Endothelial cell of umbilical vein (primary cell): ENCODE measurements around the gene IL17REL.

Experiments used
- EZH2 ChIP-seq: IDR thresholded peaks from 2 replicates; pipeline ENCODE4 v1.6.1; 2012; ENCODE audit warnings: borderline replicate concordance, low read depth, mild to moderate bottlenecking, moderate library complexity, low read length, inconsistent platforms; ENCODE audit not compliant: severe bottlenecking
- FOS ChIP-seq: IDR thresholded peaks from 2 replicates; pipeline ENCODE4 v1.6.1; 2011; ENCODE audit warnings: mild to moderate bottlenecking, low read length, moderate library complexity, borderline replicate concordance; ENCODE audit not compliant: insufficient read depth
- POLR2A ChIP-seq: IDR thresholded peaks from 2 replicates; pipeline ENCODE4 v1.6.1; 2012; ENCODE audit warnings: low read depth, mild to moderate bottlenecking, control low read depth, low read length
- POLR2AphosphoS5 ChIP-seq: IDR thresholded peaks from 2 replicates; pipeline ENCODE4 v1.6.1; 2012; ENCODE audit warnings: low read depth, mild to moderate bottlenecking, control low read depth, low read length, moderate library complexity; ENCODE audit not compliant: insufficient read depth
- TF ChIP-seq, protein P1 (sequence below), 2 donors: IDR thresholded peaks; 1 replicate in 1 of 2; 2 replicates in 1 of 2; pipeline ENCODE4 v1.5.1; 2011; ENCODE audit warnings: low read length in 2 of 2, mild to moderate bottlenecking in 2 of 2, moderate library complexity in 2 of 2, control low read depth in 1 of 2, inconsistent platforms in 1 of 2, low read depth in 1 of 2; ENCODE audit not compliant: insufficient read depth in 1 of 2; ENCODE audit errors: extremely low read depth in 1 of 2

DNA sequence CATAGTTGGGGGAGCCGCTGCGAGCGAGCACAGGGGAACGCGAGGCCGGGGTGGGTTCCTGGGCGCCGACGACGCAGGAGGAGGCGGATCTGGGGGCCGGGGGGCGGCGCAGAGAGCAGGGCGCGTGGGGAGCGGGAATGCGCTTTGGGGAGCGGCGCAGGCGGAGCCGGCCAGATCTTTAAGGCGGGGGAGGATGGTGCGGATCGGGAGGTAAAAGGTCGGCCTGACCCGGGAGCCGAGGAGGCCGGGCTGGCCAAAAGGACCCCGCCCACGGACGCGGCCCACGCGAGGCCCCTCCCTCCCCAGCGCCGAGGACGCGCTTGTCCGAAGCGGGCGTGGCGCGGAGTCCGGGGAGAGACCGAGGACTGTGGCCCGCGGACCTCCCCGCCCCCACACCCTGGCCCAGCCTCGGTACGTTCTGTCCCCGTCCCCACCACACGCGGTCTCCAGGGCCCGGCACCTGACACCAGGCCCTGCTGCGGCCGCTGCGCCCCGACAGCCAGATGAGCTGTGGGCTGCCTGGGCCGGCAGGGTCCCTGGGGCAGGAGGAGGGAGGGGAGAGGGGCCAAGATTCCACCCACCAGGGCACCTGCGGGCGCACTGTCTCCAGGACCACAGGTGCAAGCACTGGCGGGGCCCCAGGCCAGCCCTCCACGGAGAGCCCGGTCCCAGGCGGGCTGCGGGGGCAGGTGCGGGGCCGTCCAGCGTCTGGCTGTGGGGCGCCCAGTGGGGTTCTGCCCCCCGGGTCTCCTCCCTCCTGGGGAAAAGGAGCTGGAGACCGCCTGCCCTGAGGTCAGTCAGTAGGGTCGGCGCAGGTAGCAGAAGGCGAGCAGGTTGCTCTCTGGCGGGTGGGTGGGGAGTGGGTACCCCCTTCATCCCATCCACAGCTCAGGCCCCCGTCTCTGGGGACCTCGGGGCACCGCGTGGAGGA lies 41.1 kb downstream of the IL17REL start:
- TF ChIP-seq FOS: no peak
- TF ChIP-seq, protein P1, sequence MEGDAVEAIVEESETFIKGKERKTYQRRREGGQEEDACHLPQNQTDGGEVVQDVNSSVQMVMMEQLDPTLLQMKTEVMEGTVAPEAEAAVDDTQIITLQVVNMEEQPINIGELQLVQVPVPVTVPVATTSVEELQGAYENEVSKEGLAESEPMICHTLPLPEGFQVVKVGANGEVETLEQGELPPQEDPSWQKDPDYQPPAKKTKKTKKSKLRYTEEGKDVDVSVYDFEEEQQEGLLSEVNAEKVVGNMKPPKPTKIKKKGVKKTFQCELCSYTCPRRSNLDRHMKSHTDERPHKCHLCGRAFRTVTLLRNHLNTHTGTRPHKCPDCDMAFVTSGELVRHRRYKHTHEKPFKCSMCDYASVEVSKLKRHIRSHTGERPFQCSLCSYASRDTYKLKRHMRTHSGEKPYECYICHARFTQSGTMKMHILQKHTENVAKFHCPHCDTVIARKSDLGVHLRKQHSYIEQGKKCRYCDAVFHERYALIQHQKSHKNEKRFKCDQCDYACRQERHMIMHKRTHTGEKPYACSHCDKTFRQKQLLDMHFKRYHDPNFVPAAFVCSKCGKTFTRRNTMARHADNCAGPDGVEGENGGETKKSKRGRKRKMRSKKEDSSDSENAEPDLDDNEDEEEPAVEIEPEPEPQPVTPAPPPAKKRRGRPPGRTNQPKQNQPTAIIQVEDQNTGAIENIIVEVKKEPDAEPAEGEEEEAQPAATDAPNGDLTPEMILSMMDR (IDR thresholded peaks at IDR 0.05; ENCODE audit: extremely low read depth in 1 of 2, insufficient read depth in 1 of 2, low read depth in 1 of 2, low read length in 2 of 2): no peak
- TF ChIP-seq POLR2A: no peak
- no peak for TF ChIP-seq EZH2
- TF ChIP-seq POLR2AphosphoS5: no peak
